ENCODE measurements around the gene ZFAND3.

DNA sequence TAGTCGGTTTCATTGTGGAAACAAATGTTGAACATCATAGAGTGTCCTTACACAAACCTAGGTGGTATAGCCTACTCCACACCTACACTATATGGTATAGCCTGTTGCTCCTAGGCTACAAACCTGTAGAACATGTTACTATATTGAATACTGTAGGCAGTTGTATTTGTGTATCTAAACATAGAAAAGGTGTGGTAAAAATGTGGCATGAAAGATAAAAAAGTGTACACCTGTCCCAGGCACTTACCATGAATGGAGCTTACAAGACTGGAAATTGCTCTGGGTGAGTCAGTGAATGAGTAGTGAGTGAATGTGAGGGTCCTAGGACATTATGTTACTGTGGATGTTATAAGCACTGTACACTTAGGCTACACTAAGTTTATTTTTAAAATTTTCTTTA lies 103.0 kb downstream of the ZFAND3 start:
- TF ChIP-seq, protein P1, sequence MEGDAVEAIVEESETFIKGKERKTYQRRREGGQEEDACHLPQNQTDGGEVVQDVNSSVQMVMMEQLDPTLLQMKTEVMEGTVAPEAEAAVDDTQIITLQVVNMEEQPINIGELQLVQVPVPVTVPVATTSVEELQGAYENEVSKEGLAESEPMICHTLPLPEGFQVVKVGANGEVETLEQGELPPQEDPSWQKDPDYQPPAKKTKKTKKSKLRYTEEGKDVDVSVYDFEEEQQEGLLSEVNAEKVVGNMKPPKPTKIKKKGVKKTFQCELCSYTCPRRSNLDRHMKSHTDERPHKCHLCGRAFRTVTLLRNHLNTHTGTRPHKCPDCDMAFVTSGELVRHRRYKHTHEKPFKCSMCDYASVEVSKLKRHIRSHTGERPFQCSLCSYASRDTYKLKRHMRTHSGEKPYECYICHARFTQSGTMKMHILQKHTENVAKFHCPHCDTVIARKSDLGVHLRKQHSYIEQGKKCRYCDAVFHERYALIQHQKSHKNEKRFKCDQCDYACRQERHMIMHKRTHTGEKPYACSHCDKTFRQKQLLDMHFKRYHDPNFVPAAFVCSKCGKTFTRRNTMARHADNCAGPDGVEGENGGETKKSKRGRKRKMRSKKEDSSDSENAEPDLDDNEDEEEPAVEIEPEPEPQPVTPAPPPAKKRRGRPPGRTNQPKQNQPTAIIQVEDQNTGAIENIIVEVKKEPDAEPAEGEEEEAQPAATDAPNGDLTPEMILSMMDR (conservative IDR thresholded peaks at IDR 0.05; ENCODE audit: low read depth in 2 of 2): no peak
- no peak for TF ChIP-seq CREB1 (CRISPR knock-in tag; IDR thresholded peaks at IDR 0.05; ENCODE audit: low read depth)

Measured in GM23338 (cell line).